CD1c-positive myeloid dendritic cell (primary cell): ENCODE measurements around the gene PEX16.

ENCODE experiments used
- DNase-seq: peaks from one replicate; pipeline ENCODE4 v3.0.0-alpha.2; 2016; ENCODE audit errors: extremely low spot score

The PEX16 gene

GRCh38 chr11:45877221-45877620, 40.5 kb downstream of the PEX16 start:
- no peak for DNase-seq

- DNase-seq = no peak
Observed at GRCh38 chr11:45876401-45876800, 41.3 kb downstream of the PEX16 start.

- DNase-seq = peak; percentile 42
Observed at GRCh38 chr11:45872651-45873356, 44.9 kb downstream of the PEX16 start.

- no peak for DNase-seq
Observed at GRCh38 chr11:45871638-45872037, 46.0 kb downstream of the PEX16 start.

- DNase-seq = no peak
Observed at GRCh38 chr11:45870706-45871105, 47.0 kb downstream of the PEX16 start.

GRCh38 chr11:45869551-45869950, 48.1 kb downstream of the PEX16 start:
- DNase-seq = no peak

- no peak for DNase-seq
Observed at GRCh38 chr11:45864041-45864440, 53.6 kb downstream of the PEX16 start.

- DNase-seq = no peak
Observed at GRCh38 chr11:45860764-45861510, 56.7 kb downstream of the PEX16 start.

GRCh38 chr11:45860348-45860747, 57.3 kb downstream of the PEX16 start:
- DNase-seq = no peak
